ENCODE measurements around the gene CTNNBIP1.

CTNNBIP1 gene

GRCh38 chr1:9877962-9878361 is 32.1 kb downstream of the CTNNBIP1 start:
- DNase-seq (ENCODE audit: low spot score), result no peak

GRCh38 chr1:9875636-9876000 is 34.5 kb downstream of the CTNNBIP1 start:
- DNase-seq (ENCODE audit: low spot score), result no peak

- DNase-seq (ENCODE audit: low spot score), result peak; percentile 71
These were observed 35.0 kb downstream of the CTNNBIP1 start for GRCh38 chr1:9874959-9875635.

- no peak for DNase-seq (ENCODE audit: low spot score)
These were observed 35.7 kb downstream of the CTNNBIP1 start for GRCh38 chr1:9874412-9874811.

GRCh38 chr1:9873992-9874391 is 36.1 kb downstream of the CTNNBIP1 start:
- DNase-seq (ENCODE audit: low spot score), result no peak

GRCh38 chr1:9873385-9873784 is 36.7 kb downstream of the CTNNBIP1 start:
- DNase-seq (ENCODE audit: low spot score), result no peak

- DNase-seq (ENCODE audit: low spot score), result no peak
These were observed 37.5 kb downstream of the CTNNBIP1 start for GRCh38 chr1:9872430-9873165.

- no peak for DNase-seq (ENCODE audit: low spot score)
These were observed 38.2 kb downstream of the CTNNBIP1 start for GRCh38 chr1:9871707-9872425.

GRCh38 chr1:9871021-9871420 is 39.0 kb downstream of the CTNNBIP1 start:
- no peak for DNase-seq (ENCODE audit: low spot score)

- no peak for DNase-seq (ENCODE audit: low spot score)
These were observed 39.5 kb downstream of the CTNNBIP1 start for GRCh38 chr1:9870572-9870971.

- DNase-seq (ENCODE audit: low spot score), result no peak
These were observed 40.2 kb downstream of the CTNNBIP1 start for GRCh38 chr1:9869831-9870251.

- DNase-seq (ENCODE audit: low spot score), result no peak
These were observed 41.9 kb downstream of the CTNNBIP1 start for GRCh38 chr1:9868244-9868590.

- DNase-seq (ENCODE audit: low spot score), result peak; percentile 87
These were observed 42.4 kb downstream of the CTNNBIP1 start for GRCh38 chr1:9867408-9868243.

GRCh38 chr1:9866836-9867235 is 43.2 kb downstream of the CTNNBIP1 start:
- DNase-seq (ENCODE audit: low spot score), result no peak

GRCh38 chr1:9865724-9866123 is 44.3 kb downstream of the CTNNBIP1 start:
- DNase-seq (ENCODE audit: low spot score), result no peak

- no peak for DNase-seq (ENCODE audit: low spot score)
These were observed 46.7 kb downstream of the CTNNBIP1 start for GRCh38 chr1:9863371-9863770.

- DNase-seq (ENCODE audit: low spot score), result no peak
These were observed 48.7 kb downstream of the CTNNBIP1 start for GRCh38 chr1:9861360-9861759.

GRCh38 chr1:9860887-9861286 is 49.2 kb downstream of the CTNNBIP1 start:
- DNase-seq (ENCODE audit: low spot score), result no peak

- DNase-seq (ENCODE audit: low spot score), result no peak
These were observed 50.6 kb downstream of the CTNNBIP1 start for GRCh38 chr1:9859281-9860014.

GRCh38 chr1:9858293-9859035 is 51.6 kb downstream of the CTNNBIP1 start:
- DNase-seq (ENCODE audit: low spot score), result no peak

GRCh38 chr1:9855186-9855585 is 54.9 kb downstream of the CTNNBIP1 start:
- no peak for DNase-seq (ENCODE audit: low spot score)

All from CD4-positive, alpha-beta T cell treated with Interleukin-15 for 4 hours (primary cell).